ENCODE data around the gene GARNL3.

The GARNL3 gene

DNA sequence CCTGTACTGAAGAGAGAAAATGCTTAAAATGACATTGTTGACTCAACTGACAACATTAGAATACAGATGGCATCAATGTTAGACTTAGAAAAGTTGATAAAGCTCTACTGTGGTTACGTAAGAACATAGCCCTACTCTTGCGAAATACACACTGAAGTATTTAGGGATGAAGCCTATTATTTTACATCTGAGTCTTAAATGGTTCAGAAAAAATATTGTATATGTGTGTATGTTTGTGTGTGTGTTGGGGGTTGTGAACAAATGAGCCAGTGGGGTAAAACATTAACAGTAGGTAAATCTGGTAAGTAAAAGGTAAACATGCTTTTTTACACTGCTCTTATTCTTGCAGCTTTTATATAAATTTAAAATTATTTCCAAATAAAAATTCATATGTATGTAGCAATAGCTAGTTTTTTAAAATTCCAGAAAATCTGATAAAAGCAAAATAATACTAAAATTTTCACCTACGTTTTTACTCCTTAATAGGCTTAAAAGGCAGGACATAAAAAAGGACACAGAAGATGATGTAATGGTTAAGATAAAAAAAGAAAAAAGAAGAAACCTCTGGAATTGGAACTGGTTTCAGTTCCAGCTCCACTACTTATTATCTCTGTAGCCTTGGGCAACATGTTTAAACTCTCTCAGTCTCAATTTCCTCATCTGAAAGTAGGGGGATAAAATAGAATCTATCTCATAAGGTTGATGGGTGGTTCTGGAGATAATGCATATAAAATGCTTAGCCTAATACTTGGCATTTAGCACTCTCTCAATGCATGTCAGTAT is 44.3 kb downstream of the GARNL3 start:
- no peak for DNase-seq (ENCODE audit: low read depth)
- TF ChIP-seq CTCF (IDR thresholded peaks at IDR 0.05; ENCODE audit: insufficient read depth, low read depth, low read length, missing control alignments): no peak
- no peak overlapping the region for H3K4me3 ChIP-seq (ENCODE audit: low read depth, low read length)

DNA sequence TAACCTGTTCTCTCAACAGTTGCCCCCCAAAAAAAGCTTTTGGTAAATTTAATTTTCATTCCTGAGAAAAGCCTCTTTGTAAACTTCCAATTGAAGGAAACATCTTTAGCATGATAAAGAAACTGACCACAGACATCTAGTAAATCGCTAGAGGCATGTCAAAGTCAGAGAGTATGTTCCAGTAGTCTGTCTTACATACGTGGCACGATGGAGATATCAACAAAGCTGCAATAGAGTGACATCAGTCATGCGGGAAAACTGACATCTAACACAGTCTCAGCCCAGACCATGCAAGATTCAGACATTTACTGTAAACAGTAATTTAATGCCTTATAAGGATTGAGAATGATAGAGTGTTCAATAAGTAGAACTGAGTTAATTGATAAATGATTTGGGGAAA is 45.1 kb downstream of the GARNL3 start:
- H3K4me3 ChIP-seq (ENCODE audit: low read depth, low read length): no peak overlapping the region
- no peak for DNase-seq (ENCODE audit: low read depth)
- TF ChIP-seq CTCF (IDR thresholded peaks at IDR 0.05; ENCODE audit: insufficient read depth, low read depth, low read length, missing control alignments): no peak

- H3K4me3 ChIP-seq (ENCODE audit: low read depth, low read length): no peak overlapping the region
- peak; percentile 36 for DNase-seq (ENCODE audit: low read depth)
- TF ChIP-seq CTCF (IDR thresholded peaks at IDR 0.05; ENCODE audit: insufficient read depth, low read depth, low read length, missing control alignments): peak; percentile 39
Observed at GRCh38 chr9:127311239-127311741, 46.7 kb downstream of the GARNL3 start.

DNA sequence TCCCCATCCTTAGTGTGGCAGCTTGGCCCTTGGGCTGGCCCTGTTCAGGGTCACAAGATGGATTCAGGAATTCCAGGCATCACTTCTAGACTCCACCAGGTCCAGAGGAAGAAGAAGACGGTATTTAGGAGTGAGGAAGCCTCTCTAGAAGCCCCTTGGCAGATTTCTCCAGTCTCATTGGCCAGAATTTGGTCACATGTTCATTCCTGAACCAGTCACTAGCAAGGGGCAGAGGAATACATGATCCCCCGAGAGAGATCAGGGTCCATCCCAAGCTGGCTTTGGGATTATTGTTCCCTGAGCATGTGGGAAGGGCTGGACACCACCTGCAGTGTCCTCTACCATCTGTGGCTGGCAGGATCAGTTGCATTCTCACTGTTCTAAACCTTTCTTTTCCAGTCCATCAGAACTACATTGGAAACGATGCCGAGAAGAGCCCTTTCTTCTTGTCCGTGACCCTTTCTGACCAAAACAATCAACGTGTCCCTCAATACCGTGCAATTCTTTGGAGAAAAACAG is 48.5 kb downstream of the GARNL3 start:
- TF ChIP-seq CTCF (IDR thresholded peaks at IDR 0.05; ENCODE audit: insufficient read depth, low read depth, low read length, missing control alignments): no peak
- no peak for DNase-seq (ENCODE audit: low read depth)
- no peak overlapping the region for H3K4me3 ChIP-seq (ENCODE audit: low read depth, low read length)

GRCh38 chr9:127314911-127315310 is 50.3 kb downstream of the GARNL3 start:
- no peak for DNase-seq (ENCODE audit: low read depth)
- no peak for TF ChIP-seq CTCF (IDR thresholded peaks at IDR 0.05; ENCODE audit: insufficient read depth, low read depth, low read length, missing control alignments)
- no peak overlapping the region for H3K4me3 ChIP-seq (ENCODE audit: low read depth, low read length)

- no peak overlapping the region for H3K4me3 ChIP-seq (ENCODE audit: low read depth, low read length)
- DNase-seq (ENCODE audit: low read depth): peak; percentile 26
- no peak for TF ChIP-seq CTCF (IDR thresholded peaks at IDR 0.05; ENCODE audit: insufficient read depth, low read depth, low read length, missing control alignments)
Observed at GRCh38 chr9:127316586-127317323, 52.2 kb downstream of the GARNL3 start.

Measured in GM12865 (cell line).